Right lobe of liver (tissue), 6 donors: ENCODE data around the gene NFXL1. TPM values are rescaled to one million over a fixed set of nuclear protein-coding genes. Genes with fewer than 3 reads are reported as not detected.
"Not testable (repeated sequence)": the region's sequence is repeated elsewhere in the genome, so short reads cannot be mapped to it uniquely, and the experiment has no call there.

Experiments used
- ATAC-seq, 4 donors: fragments of 200-7000 bp; cut with Tn5 transposase; one replicate each; pipeline ENCODE4 v1.9.1; 2020; ENCODE audit warnings: mild to moderate bottlenecking in 4 of 4, moderate library complexity in 4 of 4
- DNase-seq, 3 donors: peaks; one replicate each; pipeline ENCODE4 v3.0.0-alpha.2; 2020
- H3K27ac ChIP-seq, 3 donors: fragments of 200-600 bp; one replicate each; pipeline ENCODE4 v1.8.0; 2022
- H3K27me3 ChIP-seq, 2 donors: fragments of 200-600 bp; one replicate each; pipeline ENCODE4 v1.8.0; 2022
- H3K36me3 ChIP-seq, 4 donors: fragments of 200-600 bp; sonication (generic) in 1 of 4; one replicate each; pipeline versions ENCODE4 v1.5.1 to v1.8.0; 2017 to 2022; ENCODE audit warnings: control low read depth in 1 of 4
- H3K4me1 ChIP-seq, 4 donors: fragments of 200-600 bp; sonication (generic) in 1 of 4; one replicate each; pipeline versions ENCODE4 v1.5.1 to v1.8.0; 2017 to 2022; ENCODE audit warnings: control low read depth in 1 of 4
- H3K4me3 ChIP-seq, 3 donors: fragments of 200-600 bp; one replicate each; pipeline ENCODE4 v1.8.0; 2022
- H3K9me3 ChIP-seq, 4 donors: fragments of 200-600 bp; sonication (generic) in 1 of 4; one replicate each; pipeline versions ENCODE4 v1.5.1 to v1.8.0; 2017 to 2022; ENCODE audit warnings: control low read depth in 1 of 4
- POLR2A ChIP-seq: fragments of 450-650 bp; IDR thresholded peaks from one replicate; pipeline ENCODE4 v1.6.1; 2017; ENCODE audit warnings: antibody characterized with exemption, mild to moderate bottlenecking
- WGBS: methylation state at CpG from one replicate; pipeline ENCODE4 v1.1.6; 2018; ENCODE audit warnings: low coverage, low lambda C conversion rate; ENCODE audit not compliant: insufficient coverage; ENCODE audit errors: missing lambda C conversion rate; 5-methylcytosine and 5-hydroxymethylcytosine counted together
- intact Hi-C, 2 donors: fragments of 100-400 bp; cut with DNase I; formaldehyde crosslinking; loops; one replicate each; pipeline versions ENCODE4 v1.11.2 to v1.14.1; 2022
- total RNA-seq, 6 experiments: library from RNA; depleted of rRNA in 2 of 6; stranded (reverse); fragments of >200 nt in 2 of 6; fragmentation: NEBNext Ultra II Directional in 3 of 6; extraction: Animal tissue kit (Norgen Biotek cat#: 25700) in 3 of 6; gene quantifications; one replicate each; pipeline versions ENCODE4 v1.1.0 to v1.2.4, GENCODE V29; 2016 to 2023
- TF ChIP-seq, protein P1 (sequence below), 4 donors: fragments of 200-600 bp in 3 of 4; fragments of 450-650 bp in 1 of 4; IDR thresholded peaks; one replicate each; pipeline versions ENCODE4 v1.5.1 to v1.8.0; 2016 to 2022; ENCODE audit warnings: antibody characterized with exemption in 4 of 4, mild to moderate bottlenecking in 2 of 4
- donor health status: DM: no; HTN: yes; CAD: no.
- donor health status: DM: no; HTN: no; CAD: no.
- donor health status: DM: no; HTN: no; CAD: no.
- donor health status: DM: no; HTN: yes; CAD: no.
- donor health status: DM: no; HTN: yes; CAD: no.

NFXL1 gene
- total RNA-seq, 6 experiments from 2014 or later = 4.9 to 11.0 (median 7.9) TPM

DNA sequence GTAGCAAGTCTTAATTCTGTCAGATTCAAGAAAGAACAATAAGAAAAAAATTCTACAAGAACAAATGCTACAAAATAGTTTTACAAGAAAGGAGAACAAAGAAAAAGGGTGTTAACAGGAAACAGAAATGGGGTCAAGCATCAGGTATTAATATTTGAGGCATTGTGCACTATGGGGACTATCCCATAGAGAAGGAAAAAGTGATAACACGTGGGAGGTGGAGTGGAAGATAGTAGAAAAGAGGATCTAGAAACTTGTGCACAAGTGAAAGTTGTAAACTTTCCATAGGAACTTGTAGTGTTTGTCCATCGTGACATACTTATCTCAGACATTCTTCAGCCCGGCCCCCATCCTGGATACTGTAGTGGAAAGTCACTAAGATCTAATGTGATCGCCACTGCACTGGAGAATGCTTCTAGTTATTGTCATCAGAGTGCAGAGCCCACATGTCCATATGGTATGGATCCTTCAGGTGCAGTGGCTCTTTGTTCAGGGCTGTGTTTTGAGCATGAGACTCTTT is 15.4 kb upstream of the NFXL1 start:
- no peaks in the 10 kb centered on the region for H3K9me3 ChIP-seq
- intact Hi-C loops = no loop called here
- no peak overlapping the region for H3K4me3 ChIP-seq
- no peak overlapping the region for H3K27ac ChIP-seq
- no peaks in the 10 kb centered on the region for H3K36me3 ChIP-seq
- peaks cover 0 to 13% (median 6%) of the 10 kb centered on the region in 4 donors for H3K4me1 ChIP-seq
- WGBS = 60% methylated on average over 2 of the region's 4 CpGs
- H3K27me3 ChIP-seq = no peaks in the 10 kb centered on the region
- ATAC-seq (no peak), DNase-seq (no peak)
- TF ChIP-seq POLR2A = no peak
- TF ChIP-seq, protein P1, sequence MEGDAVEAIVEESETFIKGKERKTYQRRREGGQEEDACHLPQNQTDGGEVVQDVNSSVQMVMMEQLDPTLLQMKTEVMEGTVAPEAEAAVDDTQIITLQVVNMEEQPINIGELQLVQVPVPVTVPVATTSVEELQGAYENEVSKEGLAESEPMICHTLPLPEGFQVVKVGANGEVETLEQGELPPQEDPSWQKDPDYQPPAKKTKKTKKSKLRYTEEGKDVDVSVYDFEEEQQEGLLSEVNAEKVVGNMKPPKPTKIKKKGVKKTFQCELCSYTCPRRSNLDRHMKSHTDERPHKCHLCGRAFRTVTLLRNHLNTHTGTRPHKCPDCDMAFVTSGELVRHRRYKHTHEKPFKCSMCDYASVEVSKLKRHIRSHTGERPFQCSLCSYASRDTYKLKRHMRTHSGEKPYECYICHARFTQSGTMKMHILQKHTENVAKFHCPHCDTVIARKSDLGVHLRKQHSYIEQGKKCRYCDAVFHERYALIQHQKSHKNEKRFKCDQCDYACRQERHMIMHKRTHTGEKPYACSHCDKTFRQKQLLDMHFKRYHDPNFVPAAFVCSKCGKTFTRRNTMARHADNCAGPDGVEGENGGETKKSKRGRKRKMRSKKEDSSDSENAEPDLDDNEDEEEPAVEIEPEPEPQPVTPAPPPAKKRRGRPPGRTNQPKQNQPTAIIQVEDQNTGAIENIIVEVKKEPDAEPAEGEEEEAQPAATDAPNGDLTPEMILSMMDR (IDR thresholded peaks at IDR 0.05) = no peak

DNA sequence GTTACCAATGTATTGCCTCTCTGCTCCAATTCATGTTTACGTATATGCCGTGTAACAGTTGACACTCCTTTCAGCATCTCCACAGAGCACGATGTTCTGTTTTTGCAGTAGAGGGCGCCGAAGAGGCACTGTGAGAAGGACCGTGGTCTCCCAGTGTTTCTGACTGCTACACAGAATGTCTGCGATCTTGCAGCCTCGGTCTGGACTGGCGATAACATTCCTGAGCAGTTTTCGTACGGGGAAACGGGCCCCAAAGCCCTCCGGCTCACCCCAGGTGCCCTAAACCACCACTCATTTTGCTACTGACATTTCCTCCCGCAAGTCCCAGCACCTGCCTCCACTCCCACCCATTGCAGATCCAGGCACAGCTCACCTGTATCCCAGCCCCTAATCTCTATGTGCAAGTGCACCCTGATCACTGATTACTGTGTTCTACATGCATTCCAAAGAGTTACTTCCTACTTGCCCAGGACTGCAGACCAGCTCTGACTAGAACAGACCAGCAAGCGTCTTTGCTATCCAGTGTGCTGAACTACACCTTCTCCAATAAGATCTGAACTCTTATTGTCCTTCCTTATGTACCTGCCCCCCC is 12.4 kb upstream of the NFXL1 start:
- Histone ChIP-seq H3K36me3 (no peaks in the 10 kb centered on the region), H3K4me3 (peak overlapping the region in 1 of 3 donors; percentile 9), H3K9me3 (no peaks in the 10 kb centered on the region), H3K4me1 (peaks cover 0 to 13% (median 6%) of the 10 kb centered on the region in 4 donors), H3K27me3 (no peaks in the 10 kb centered on the region), H3K27ac (no peak overlapping the region)
- intact Hi-C loops = no loop called here
- peak; percentile 95 to 98 (median 96) for ATAC-seq
- no peak for TF ChIP-seq POLR2A
- TF ChIP-seq, protein P1 (IDR thresholded peaks at IDR 0.05) = peak; percentile 52 to 72 (median 68)
- 9% methylated on average over 15 of the region's 15 CpGs for WGBS
- DNase-seq = peak in 2 of 3 donors; percentile 44 to 59

DNA sequence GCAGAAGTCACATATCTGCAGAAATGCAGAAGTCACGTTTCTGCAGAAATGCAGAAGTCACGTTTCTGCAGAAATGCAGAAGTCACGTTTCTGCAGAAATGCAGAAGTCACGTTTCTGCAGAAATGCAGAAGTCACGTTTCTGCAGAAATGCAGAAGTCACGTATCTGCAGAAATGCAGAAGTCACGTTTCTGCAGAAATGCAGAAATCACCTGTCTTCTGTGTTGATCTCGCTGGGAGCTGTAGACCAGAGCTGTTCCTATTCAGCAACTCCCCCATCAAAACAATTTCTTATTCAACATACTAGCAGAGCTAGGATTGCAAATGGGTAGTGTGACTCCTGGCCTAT is 8.9 kb upstream of the NFXL1 start:
- WGBS = 52% methylated on average over 8 of the region's 8 CpGs

DNA sequence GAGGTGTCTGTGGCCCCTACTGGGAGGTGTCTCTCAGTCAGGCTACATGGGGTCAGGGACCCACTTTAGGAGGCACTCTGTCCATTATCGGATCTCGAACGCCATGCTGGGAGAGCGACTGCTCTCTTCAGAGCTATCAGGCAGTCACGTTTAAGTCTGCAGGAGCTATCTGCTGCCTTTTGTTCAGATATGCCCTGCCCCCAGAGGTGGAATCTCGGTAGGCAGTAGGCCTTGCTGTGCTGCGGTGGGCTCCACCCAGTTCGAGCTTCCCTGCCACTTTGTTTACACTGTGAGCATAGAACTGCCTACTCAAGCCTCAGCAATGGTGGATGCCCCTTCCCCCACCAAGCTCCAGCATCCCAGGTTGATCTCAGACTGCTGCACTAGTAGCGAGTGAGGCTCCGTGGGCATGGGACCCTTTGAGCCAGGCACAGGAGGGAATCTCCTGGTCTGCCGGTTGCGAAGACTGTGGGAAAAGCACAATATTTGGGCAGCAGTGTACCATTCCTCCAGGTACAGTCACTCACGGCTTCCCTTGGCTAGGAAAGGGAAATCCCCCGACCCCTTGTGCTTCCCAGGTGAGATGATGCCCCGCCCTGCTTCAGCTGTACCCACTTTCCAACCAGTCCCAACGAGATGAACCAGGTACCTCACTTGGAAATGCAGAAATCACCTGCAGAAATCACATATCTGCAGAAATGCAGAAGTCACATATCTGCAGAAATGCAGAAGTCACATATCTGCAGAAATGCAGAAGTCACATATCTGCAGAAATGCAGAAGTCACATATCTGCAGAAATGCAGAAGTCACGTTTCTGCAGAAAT is 8.3 kb upstream of the NFXL1 start:
- H3K36me3 ChIP-seq, H3K4me1 ChIP-seq, H3K4me3 ChIP-seq, H3K27ac ChIP-seq, intact Hi-C loops, H3K27me3 ChIP-seq, H3K9me3 ChIP-seq, DNase-seq, ATAC-seq: not testable (repeated sequence)
- WGBS = 69% methylated on average over 7 of the region's 17 CpGs

More for the DNA sequence above, 8.9 kb upstream of the NFXL1 start:
- H3K4me1 ChIP-seq, H3K36me3 ChIP-seq, H3K4me3 ChIP-seq, ATAC-seq, H3K27ac ChIP-seq, H3K27me3 ChIP-seq, DNase-seq, H3K9me3 ChIP-seq, intact Hi-C loops: not testable (repeated sequence)

DNA sequence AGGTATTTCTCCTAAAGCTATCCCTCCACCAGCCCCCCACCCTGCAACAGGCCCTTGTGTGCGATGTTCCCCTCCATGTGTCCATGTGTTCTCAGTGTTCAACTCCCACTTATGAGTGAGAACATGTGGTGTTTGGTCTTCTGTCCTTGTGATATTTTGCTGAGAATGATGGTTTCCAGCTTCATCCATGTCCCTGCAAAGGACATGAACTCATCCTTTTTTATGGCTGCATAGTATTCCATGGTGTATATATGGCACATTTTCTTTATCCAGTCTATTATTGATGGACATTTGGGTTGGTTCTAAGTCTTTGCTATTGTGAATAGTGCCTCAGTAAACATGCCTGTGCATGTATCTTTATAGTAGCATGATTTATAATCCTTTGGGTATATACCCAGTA is 2.8 kb upstream of the NFXL1 start:
- ATAC-seq, H3K27me3 ChIP-seq, DNase-seq, H3K36me3 ChIP-seq, intact Hi-C loops, H3K4me3 ChIP-seq, H3K9me3 ChIP-seq, H3K27ac ChIP-seq, H3K4me1 ChIP-seq: not testable (repeated sequence)
- 100% methylated on average over 1 of the region's 1 CpG for WGBS

DNA sequence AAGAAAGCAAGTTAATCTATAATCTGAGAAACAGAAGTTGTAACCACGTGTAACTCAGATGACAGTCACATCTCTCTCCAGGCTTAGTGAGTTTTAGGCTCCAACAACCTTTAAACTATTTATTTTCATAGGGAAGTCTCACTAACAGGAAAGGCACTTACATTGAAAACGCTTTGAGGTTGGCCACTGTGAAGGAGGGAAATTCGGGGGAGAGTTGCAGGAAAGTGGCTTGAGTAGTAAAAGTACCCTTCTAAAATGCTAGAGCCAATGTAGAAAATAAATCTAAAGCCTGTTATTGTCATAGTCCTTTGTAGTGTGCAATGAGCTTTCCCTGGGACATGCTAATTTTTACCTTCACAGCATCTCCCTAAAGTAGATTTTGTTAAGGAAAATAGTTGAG is 995 bp upstream of the NFXL1 start:
- intact Hi-C loops = no loop called here
- TF ChIP-seq, protein P1 (IDR thresholded peaks at IDR 0.05) = no peak
- no peak for TF ChIP-seq POLR2A
- H3K27me3 ChIP-seq = no peaks in the 10 kb centered on the region
- ATAC-seq (no peak), DNase-seq (no peak)
- H3K9me3 ChIP-seq = no peaks in the 10 kb centered on the region
- H3K36me3 ChIP-seq = peaks cover 0 to 4% (median 0%) of the 10 kb centered on the region in 4 donors
- H3K4me1 ChIP-seq = peaks cover 0 to 8% (median 3%) of the 10 kb centered on the region in 4 donors
- peak overlapping the region in 1 of 3 donors; percentile 96 for H3K4me3 ChIP-seq
- H3K27ac ChIP-seq = no peak overlapping the region
- 25% methylated on average over 3 of the region's 3 CpGs for WGBS
